Neuron (in vitro differentiated cells): ENCODE results near the gene VDR.
A peak's percentile ranks its signal among the peaks of the same experiment; 100 is the strongest.

ENCODE experiments used
- H2AFZ ChIP-seq: one replicate; pipeline ENCODE4 v1.6.1; 2013; ENCODE audit warnings: low read depth, mild to moderate bottlenecking, inconsistent platforms, low read length, moderate library complexity
- H3K27me3 ChIP-seq: one replicate; pipeline ENCODE4 v1.6.1; 2013; ENCODE audit warnings: low read length; ENCODE audit not compliant: insufficient read depth
- H3K36me3 ChIP-seq: one replicate; pipeline ENCODE4 v1.6.1; 2013; ENCODE audit warnings: low read length; ENCODE audit not compliant: insufficient read depth
- H3K4me1 ChIP-seq: one replicate; pipeline ENCODE4 v1.6.1; 2013; ENCODE audit warnings: low read length; ENCODE audit not compliant: insufficient read depth
- H3K4me3 ChIP-seq: 2 replicates; pipeline ENCODE4 v1.5.1; 2013; ENCODE audit warnings: mild to moderate bottlenecking, low read length, moderate library complexity
- H3K9me3 ChIP-seq: one replicate; pipeline ENCODE4 v1.6.1; 2013; ENCODE audit warnings: low read length

The VDR gene

DNA sequence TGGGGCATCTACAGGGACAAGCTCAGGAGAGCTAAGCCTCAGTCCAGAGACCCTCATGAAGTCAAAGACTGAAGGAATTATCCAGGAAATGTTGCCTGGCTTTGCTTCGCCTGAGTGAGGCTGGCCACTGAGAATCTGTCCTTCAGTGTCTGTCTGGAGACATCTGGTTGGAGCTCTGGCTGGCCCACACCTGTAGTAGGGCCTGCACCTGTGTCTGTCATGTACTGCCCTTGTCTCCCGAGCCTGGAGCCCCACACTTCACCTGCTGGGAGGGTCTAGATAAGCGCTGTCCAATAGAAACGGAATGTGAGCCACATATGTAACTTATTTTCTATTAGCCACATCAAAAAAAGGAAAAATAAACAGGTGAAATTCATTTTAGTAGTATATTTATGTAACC is 75.2 kb downstream of the VDR start:
- Histone ChIP-seq H3K4me1 (no peaks in the 10 kb centered on the region), H3K9me3 (no peaks in the 10 kb centered on the region), H3K27me3 (no peaks in the 10 kb centered on the region), H3K4me3 (no peak overlapping the region), H3K36me3 (no peaks in the 10 kb centered on the region), H2AFZ (no peak overlapping the region)

- H3K36me3 ChIP-seq = no peaks in the 10 kb centered on the region
- H3K4me3 ChIP-seq = no peak overlapping the region
- H2AFZ ChIP-seq = no peak overlapping the region
- no peaks in the 10 kb centered on the region for H3K4me1 ChIP-seq
- no peaks in the 10 kb centered on the region for H3K9me3 ChIP-seq
- H3K27me3 ChIP-seq = no peaks in the 10 kb centered on the region
These were observed 75.8 kb downstream of the VDR start for GRCh38 chr12:47828976-47829482.

GRCh38 chr12:47828008-47828975 is 76.5 kb downstream of the VDR start:
- H3K4me1 ChIP-seq = no peaks in the 10 kb centered on the region
- H3K27me3 ChIP-seq = no peaks in the 10 kb centered on the region
- H3K4me3 ChIP-seq = no peak overlapping the region
- no peaks in the 10 kb centered on the region for H3K36me3 ChIP-seq
- no peak overlapping the region for H2AFZ ChIP-seq
- H3K9me3 ChIP-seq = no peaks in the 10 kb centered on the region

DNA sequence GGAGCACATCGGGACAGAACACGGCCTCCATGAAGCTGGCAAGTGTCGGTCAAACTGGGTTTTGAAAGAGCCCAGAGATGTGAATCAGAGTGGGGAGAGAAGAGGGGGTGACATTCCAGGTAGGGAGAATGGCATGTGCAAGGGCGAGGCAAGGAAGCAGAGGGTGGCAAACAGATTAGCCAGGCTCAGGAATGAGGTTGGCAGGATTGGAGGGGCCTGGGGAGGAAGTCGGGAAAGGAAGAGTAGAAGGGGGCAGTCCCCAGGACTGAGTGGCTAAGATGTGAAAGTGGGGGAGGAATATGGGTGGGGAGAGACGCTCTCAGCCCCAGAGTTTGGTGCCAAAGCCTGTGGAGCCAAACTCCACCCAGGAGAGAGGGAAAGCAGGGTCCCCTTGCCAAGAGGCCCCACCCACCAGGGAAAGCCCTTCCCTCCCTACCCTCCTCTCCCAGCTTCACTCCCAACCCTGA is 79.6 kb downstream of the VDR start:
- peaks cover 22% of the 10 kb centered on the region for H3K4me1 ChIP-seq
- H2AFZ ChIP-seq = no peak overlapping the region
- H3K9me3 ChIP-seq = no peaks in the 10 kb centered on the region
- no peak overlapping the region for H3K4me3 ChIP-seq
- no peaks in the 10 kb centered on the region for H3K27me3 ChIP-seq
- H3K36me3 ChIP-seq = no peaks in the 10 kb centered on the region

GRCh38 chr12:47824635-47825034 is 80.2 kb downstream of the VDR start:
- Histone ChIP-seq H3K4me3 (no peak overlapping the region), H2AFZ (no peak overlapping the region), H3K27me3 (no peaks in the 10 kb centered on the region), H3K36me3 (no peaks in the 10 kb centered on the region), H3K4me1 (peaks cover 23% of the 10 kb centered on the region), H3K9me3 (no peaks in the 10 kb centered on the region)

DNA sequence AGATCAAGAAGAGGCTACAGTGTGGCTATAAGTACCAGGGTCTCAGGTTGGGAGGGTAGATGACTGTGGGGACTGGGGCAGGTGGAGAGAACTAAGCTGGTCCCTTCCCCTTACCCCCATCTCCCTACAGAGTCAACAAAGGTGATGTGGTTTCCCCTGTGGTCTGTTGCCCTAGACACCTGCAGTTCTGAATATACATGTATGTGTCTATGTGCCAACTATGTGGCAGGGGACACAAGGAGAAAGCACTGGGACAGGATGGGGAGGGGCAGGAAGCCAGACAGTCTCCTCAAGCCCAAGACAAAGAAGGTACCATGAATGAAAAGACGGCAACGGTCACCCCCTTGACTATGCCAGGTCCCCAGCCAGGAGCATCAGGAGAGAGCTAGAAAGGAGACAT is 80.6 kb downstream of the VDR start:
- no peaks in the 10 kb centered on the region for H3K9me3 ChIP-seq
- no peak overlapping the region for H3K4me3 ChIP-seq
- peaks cover 23% of the 10 kb centered on the region for H3K4me1 ChIP-seq
- H3K27me3 ChIP-seq = no peaks in the 10 kb centered on the region
- H3K36me3 ChIP-seq = no peaks in the 10 kb centered on the region
- H2AFZ ChIP-seq = no peak overlapping the region

DNA sequence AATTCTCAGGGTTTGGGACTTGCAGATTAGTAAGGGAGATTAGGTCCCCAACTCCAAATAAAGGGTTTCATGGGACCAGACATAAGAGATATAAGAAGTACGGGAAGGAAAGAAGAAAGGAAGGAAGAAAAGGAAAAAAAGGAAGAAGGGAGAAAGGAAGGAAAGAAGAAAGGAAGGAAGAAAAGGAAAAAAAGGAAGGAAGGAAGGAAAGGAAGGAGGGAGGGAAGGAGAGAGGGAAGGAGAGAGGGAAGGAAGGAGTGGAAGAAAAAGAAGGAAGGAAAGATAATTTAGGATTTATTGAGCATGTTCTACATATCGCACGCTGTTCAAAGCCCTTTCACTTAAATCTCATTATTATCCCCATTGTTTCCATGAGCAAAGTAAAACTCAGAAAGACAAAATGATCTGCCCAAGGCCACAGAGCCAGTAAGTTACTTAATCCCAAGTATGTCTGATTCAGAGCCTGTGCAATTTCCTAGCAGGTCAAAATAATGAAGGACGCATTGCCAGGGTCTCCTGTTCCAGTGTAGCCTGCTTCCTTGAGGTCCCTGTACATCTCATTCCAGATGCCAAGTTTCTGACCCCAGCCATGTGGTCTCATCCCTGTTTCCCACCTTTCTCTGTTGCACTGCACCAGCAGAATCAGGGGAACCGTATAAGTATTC is 81.2 kb downstream of the VDR start:
- Histone ChIP-seq H3K4me3 (no peak overlapping the region), H3K9me3 (no peaks in the 10 kb centered on the region), H3K36me3 (no peaks in the 10 kb centered on the region), H3K4me1 (peaks cover 28% of the 10 kb centered on the region), H2AFZ (no peak overlapping the region), H3K27me3 (no peaks in the 10 kb centered on the region)

- no peaks in the 10 kb centered on the region for H3K9me3 ChIP-seq
- H3K36me3 ChIP-seq = no peaks in the 10 kb centered on the region
- peaks cover 35% of the 10 kb centered on the region for H3K4me1 ChIP-seq
- H3K27me3 ChIP-seq = no peaks in the 10 kb centered on the region
- H2AFZ ChIP-seq = no peak overlapping the region
- no peak overlapping the region for H3K4me3 ChIP-seq
These were observed 81.9 kb downstream of the VDR start for GRCh38 chr12:47822863-47823262.

DNA sequence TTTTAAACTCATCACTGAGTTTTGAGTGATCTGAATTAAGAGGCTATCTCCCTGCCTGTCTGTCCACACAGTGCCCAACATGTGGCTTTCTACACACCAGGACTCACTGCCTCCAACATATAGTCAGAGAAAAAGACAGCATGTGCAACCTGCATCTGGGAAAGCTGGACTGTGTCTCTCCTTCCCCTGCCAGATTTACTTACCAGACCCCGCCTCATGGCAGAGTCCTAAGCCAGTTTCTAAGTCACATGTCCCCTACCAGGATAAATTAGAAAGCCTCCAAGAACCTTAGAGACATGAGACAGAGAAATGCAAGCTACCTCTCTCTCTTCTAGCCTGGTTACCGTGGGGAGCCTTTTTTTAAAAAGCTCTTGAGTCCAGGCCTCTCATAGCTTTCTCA is 82.4 kb downstream of the VDR start:
- Histone ChIP-seq H2AFZ (no peak overlapping the region), H3K9me3 (no peaks in the 10 kb centered on the region), H3K4me3 (no peak overlapping the region), H3K4me1 (peaks cover 40% of the 10 kb centered on the region), H3K36me3 (no peaks in the 10 kb centered on the region), H3K27me3 (no peaks in the 10 kb centered on the region)

DNA sequence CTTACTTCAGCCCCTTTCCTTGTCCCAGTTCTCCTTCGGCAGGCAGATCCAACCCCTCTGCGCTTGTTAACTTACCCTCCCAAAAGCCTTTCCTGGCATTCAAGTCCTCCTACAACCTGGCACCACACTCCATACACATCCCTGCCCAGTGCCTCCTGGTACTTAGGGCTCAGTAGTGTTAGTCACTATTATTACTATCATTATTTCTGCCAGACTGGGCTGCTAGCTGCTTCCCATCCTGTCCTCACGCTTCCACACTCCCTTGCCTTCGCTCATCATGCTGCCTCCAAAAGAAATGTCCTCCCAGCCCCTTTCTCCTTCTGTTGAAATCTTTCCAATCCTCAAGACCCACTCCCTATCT is 83.5 kb downstream of the VDR start:
- no peaks in the 10 kb centered on the region for H3K27me3 ChIP-seq
- H3K4me1 ChIP-seq = peaks cover 48% of the 10 kb centered on the region
- peak overlapping the region; percentile 63 for H3K4me3 ChIP-seq
- peak overlapping the region; percentile 47 for H2AFZ ChIP-seq
- no peaks in the 10 kb centered on the region for H3K36me3 ChIP-seq
- no peaks in the 10 kb centered on the region for H3K9me3 ChIP-seq

GRCh38 chr12:47820631-47821345 is 84.0 kb downstream of the VDR start:
- H3K9me3 ChIP-seq = no peaks in the 10 kb centered on the region
- H2AFZ ChIP-seq = peak overlapping the region; percentile 47
- no peaks in the 10 kb centered on the region for H3K36me3 ChIP-seq
- no peaks in the 10 kb centered on the region for H3K27me3 ChIP-seq
- H3K4me3 ChIP-seq = peak overlapping the region; percentile 63
- peaks cover 48% of the 10 kb centered on the region for H3K4me1 ChIP-seq

DNA sequence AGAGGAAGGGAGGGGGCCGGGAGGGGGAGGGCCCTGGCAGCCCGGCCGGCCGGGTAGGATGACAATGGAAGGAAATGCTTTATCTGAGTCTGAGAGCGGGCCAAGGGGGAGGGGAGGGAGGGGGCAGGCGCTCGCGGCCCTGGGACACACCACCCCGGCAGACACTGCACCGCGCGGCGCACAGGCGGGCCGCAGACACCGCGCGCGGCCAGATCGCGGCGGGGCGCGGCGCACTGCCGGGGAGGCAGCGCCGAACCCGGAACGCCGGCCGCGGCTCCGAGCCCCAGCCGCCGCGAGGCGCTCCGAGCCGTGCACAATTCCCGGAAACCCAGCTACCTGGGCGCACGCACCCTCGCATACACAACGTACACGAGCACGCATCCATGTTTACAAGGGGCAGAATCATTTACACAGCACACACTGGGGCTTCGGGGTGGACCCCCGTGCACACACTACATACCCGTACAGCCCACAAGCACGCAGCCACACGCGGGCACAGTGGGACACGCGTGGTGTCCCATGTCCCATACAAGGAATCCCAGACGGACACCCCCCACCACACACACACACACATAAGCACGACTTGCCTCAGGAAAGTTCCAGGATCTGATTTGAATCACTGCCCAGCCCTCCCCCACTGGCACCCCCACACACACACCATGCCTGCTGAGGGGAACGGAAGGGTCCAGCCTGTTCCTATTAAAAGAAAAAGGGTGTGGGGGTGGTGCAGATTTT is 84.7 kb downstream of the VDR start, which contains the start of gene HDAC7:
Gene HDAC7, minus strand, starts transcription at position 8 of the 735 bp plus-strand sequence. CDS start 118 bp downstream, outside the sequence.
- Histone ChIP-seq H3K36me3 (no peaks in the 10 kb centered on the region), H3K9me3 (no peaks in the 10 kb centered on the region), H3K4me1 (peaks cover 48% of the 10 kb centered on the region), H3K27me3 (no peaks in the 10 kb centered on the region), H2AFZ (peak within 1 kb of the TSS; percentile 62), H3K4me3 (peak within 1 kb of the TSS; percentile 63)
